SKM-1 (cell line): ENCODE data around the gene SIGLEC8.
"Not testable (repeated sequence)": the region's sequence is repeated elsewhere in the genome, so short reads cannot be mapped to it uniquely, and the experiment has no call there.

Experiments
- DNase-seq: peaks from one replicate; lab custom pipeline; 2025; ENCODE audit not compliant: unreplicated experiment; lab: John Stamatoyannopoulos, UW

Gene SIGLEC8

GRCh38 chr19:51473009-51473707 is 14.9 kb upstream of the SIGLEC8 start:
- DNase-seq: peak; percentile 15

GRCh38 chr19:51472607-51473006 is 14.4 kb upstream of the SIGLEC8 start:
- DNase-seq: no peak

DNA sequence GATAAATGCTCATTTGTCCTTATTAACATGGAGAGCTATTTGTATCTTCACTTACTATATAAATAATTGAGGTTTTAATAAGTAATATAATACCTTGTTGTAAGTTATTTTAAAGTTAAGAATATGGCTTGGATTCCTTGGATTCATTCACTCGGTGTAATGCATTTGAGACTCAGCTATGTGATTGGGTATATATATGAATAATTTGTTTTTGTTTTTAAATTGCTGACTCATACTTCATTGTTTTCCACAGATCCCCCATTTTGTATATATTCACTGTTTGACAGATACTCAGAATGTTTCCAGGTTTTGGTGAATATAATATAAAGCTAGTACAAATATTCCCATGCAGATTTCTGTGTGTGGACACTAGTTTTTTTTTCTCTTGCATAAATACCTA is 13.3 kb upstream of the SIGLEC8 start:
- DNase-seq: no peak

DNA sequence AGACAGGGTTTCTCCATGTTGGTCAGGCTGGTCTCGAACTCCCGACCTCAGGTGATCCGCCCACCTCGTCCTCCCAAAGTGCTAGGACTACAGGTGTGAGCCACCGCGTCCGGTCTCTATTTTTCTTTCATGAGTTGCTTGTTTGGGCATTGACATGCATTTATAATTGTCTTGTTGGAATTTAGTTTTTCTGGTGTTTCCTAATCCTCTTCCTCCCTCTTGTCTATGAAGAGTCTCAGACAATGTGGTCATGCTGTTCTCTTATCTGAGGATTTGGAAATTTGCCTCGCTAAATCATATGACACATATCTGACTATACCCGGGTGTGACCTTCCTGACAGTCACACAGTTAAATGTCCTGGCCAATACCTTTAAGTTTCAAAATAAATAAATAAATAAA is 12.7 kb upstream of the SIGLEC8 start:
- no peak for DNase-seq

GRCh38 chr19:51469629-51470028 is 11.4 kb upstream of the SIGLEC8 start:
- no peak for DNase-seq

DNA sequence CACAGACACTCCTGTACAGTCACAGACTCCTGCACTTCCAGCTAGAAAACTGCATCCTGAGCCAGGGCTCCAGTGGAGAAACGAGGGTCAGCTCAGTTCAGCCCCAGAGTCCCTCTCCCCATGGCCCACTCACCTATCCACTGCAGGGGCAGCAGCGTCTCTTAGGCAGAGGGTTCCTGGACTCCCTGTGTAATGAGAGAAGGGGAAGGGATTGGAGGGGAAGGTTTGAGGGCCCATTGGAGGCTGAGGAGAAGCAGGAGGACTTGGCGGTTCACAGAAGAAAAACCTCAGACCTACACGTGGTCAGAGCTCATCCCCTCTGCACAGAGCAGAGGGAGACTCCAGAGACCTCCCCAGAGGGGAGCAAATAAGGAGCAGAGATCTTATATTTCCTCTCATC is 10.9 kb upstream of the SIGLEC8 start:
- DNase-seq: no peak

DNA sequence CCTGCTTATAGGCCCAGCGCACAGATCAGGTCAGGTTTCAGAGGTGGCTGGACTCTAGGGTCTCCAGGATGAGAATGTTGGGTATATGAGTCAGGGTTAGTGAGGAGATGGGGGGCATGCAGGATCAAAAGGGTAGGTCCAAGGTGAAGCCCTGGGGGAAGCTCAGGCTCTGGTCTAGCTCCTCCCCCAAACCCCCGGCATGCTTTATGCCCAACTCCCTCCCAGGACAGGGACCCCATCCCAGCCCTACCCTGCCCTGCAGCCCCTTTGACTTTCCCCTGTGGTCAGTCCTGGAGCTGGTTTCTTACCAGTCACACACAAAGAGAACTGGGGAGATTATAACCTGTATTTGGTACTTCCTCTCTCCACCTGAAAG is 10.3 kb upstream of the SIGLEC8 start:
- no peak for DNase-seq

DNA sequence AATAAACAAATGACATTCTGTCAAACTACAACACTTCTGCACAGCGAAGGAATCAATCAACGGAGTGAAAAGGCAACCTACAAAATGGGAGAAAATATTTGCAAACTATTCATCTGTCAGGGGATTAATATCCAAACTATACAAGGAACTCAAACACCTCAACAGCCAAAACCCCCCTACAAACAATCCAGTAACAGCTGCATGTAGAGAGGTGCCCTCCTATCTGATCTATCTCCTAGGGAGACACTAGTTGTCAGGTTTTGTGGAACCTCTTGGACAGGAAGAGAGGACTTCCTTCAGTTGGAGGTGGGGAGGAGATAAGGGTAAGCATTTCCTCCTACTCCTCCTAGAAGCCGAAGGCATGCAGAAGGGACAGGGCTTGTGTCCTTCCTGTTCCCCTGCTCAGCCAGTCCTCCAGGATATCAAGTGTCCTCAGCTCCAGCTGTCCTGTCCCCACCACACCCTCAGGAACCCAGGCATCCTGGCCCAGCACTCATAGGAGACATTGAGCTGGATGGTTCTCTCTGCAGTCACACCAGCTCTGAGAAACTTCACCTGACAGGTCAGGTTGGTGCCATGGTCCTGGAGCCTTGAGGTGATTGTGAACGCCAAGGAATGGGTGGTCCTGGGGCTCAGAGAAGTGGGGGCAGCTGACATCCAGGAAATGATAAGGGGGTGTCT is 9.8 kb upstream of the SIGLEC8 start:
- DNase-seq: no peak

DNA sequence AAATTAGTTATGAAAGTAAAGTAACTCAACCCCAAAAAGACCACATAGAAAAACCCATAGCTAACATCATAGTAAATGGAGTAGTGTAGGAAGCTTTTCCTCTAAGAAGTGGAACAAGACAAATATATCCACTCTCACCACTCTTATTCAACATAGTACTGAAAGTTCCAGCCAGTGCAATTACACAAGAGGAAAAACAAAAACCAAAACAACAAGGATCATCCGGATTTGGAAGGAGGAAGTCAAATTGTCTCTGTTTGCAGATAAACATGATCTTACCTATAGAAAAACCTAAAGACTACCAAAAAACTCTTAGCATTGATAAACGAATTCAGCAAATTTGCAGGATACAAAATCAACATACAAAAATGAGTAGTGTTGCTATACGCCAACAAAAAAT is 8.5 kb upstream of the SIGLEC8 start:
- DNase-seq: no peak

DNA sequence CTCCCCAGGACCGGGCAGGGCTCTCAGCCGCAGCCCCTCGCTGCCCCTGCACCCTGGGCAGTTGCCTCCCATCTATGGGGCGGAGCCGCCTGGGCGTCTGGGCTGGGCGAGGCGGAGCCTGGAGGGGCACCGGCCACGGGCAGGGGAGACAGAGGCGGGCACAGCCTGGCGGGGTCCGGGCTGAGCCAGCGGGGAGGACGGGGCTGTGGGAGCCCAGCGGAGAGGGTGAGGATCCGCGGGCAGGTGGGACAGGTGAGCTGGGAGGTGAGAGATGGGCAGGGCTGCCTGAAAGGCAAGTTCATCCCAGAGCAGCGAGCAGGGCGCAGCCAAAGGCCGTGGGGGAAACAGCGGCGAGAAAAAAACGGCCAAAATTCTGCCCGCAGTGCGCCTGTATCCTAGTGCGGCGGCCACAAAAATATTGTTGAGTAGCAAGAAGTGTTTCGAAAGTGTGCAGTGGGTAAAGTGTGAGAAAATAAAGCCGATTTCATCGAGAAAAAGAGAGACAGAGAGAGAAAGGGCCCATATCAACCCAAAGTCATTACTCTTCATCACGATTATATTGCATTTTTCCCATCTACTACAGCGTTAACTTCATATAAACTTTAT is 5.8 kb upstream of the SIGLEC8 start:
- not testable (repeated sequence) for DNase-seq

DNA sequence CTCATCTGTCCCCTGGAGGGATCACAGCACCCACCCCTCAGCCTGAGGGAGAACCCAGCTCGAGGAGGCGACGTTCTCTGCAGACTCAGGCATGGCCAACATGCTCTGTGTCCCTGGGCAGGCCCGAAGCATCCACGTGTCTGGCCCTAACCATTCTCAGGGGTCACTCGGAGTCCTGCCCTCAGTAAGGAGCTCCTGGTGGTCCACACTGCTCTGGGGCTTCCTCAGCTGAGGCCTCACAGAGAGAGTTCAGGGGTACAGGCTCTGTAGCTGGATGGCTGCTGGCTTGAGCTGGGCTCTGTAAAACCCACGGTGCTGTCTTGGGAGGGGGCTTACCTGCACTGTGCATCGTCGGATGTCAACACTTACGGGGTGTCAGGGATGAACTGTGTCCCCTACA is 4.4 kb upstream of the SIGLEC8 start:
- DNase-seq: no peak

DNA sequence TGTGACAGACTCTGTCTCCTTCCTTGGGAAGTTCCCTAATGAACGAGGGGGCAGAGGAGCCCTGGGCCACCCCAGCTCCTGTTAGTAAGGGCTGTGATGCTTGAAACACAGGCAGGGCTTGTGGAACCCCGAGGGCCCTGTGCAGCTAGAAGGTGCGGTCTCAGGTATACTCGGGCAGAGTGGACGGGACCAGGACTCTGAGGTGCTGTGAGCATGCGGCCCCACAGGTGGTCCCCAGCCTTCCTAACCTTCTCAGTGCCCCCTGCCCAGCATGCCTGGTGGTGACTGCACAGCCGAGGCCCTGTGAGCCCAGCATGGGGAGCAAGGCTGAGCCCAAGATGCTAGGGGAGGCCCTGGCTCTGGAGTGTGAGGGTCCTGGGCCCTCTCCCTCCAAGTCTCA is 4.0 kb upstream of the SIGLEC8 start:
- no peak for DNase-seq

GRCh38 chr19:51461723-51462161 is 3.5 kb upstream of the SIGLEC8 start:
- DNase-seq: peak; percentile 37

DNA sequence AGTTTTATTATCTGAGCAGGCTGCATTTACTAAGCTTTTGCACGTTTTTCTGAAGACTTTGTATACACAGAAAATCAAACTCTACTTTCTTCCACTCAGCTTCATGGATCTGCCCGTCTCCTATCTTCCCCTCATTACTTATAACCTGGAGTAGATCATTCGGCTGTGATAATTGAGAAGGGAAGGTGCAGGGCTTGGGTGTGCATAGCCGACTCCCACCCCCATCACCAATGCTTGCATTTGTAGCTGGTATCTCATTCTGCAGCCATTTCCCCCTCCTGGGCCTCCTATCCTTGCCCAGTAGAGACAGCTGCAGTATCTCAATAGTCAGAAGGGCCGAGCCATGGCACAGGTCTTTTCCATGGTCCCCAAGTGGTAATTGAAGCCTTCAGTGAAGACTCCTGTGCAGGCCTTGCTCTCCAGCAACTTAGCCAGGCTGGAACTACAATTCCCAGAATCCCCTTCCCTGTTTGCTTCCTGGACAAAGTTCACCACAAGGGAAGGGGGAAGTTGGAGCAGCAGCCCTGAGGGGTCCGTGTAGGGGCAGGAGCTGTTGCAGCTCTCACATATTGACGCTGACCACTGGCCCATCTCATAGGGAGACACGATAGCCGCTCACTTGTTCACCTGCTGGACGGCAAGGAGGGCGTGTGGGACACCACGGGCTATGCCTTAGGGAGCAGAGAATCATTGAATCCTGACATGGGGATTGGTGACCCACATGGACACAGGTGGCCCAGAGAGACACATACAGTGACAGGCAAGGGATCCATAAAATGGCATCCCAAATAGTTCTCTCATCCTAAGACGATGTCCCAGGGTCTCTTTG is 2.1 kb upstream of the SIGLEC8 start:
- no peak for DNase-seq

DNA sequence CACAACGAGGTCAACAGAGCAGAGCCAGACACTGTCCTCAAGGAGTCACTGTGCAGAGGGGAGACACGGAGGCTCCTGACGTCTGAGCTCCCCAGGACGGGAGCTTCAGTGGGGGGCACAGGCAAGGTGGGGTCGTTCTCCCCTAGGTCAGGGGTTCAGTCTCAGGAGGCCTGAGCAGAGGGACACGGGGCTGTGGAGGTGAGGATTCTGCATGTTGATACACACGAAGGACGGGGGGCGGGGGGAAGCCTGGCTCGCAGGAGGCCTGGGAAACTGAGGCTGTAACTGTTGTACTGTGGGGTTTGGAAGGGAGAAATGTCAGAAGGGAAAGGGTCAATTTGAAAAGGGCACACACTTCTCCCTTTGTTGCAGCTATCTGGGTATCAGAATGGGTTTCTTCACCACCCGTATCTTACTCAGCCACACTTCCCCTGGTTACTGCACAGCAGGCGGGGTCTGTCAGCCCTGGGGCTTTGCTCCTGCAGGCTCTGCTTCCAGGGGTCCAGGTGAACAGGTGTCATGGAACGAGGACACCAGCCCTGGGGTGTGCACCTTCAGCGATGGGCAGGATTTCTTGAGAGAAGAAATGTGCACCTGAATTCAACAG is 748 bp upstream of the SIGLEC8 start:
- DNase-seq: no peak

GRCh38 chr19:51457351-51458013 is 772 bp downstream of the SIGLEC8 start:
- DNase-seq: no peak

DNA sequence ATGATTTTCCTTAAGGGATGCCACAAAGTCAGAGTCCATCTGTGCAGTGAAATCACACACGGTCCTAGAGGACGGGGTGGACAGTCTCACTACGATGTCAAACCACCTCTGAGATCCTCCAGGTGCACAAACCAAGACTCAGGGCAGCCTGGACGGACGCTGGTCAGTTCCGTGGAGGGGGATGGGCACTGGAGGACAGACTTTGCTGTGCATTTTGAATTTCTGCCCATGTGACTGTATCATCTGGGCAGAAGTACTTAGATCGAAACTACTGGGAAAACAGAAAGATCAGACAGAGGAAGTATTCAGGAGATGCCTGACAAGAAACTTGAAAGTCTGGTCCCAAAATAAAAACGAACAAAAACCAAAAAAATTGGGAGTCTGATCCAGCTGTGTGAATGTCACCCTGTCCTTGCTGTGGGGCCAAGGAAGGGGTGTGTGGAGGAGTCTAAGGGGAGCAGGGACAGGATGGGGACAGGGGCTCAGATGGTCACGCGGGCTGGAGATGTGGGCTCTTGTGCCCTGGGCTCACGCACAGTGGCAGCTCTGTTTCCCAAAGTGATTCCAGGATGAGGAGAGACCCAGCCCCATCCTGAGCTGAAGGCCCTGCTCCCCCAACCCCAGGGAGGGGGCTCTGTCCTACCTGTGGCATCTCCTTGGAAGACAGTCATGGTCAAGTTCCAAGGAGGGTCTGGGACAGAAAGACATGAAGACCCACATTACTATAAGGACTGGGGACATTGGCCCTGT is 1.5 kb downstream of the SIGLEC8 start:
- no peak for DNase-seq

DNA sequence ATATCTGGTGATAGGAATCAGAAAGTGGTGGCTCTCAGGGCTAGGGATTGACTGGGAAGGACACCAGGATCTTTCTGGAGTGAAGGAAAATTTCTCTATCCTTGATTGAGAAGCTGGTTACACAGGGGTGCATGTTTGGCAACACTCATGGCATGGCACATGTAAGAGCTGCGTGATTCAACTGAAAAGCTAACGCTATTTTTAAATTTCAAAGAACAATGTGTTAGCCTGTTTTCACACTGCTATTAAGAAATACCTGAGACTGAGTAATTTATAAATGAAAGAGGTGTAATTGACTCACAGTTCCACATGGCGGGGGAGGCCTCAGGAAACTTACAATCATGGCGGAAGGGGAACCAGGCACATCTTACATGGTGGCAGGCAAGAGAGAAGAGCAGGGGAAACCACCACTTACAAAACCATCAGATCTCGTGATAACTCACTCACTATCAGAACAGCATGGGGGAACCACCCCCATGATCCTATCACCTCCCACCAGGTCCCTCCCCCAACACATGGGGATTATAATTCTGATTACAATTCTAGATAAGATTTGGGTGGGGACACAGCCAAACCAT is 7.4 kb downstream of the SIGLEC8 start:
- no peak for DNase-seq

DNA sequence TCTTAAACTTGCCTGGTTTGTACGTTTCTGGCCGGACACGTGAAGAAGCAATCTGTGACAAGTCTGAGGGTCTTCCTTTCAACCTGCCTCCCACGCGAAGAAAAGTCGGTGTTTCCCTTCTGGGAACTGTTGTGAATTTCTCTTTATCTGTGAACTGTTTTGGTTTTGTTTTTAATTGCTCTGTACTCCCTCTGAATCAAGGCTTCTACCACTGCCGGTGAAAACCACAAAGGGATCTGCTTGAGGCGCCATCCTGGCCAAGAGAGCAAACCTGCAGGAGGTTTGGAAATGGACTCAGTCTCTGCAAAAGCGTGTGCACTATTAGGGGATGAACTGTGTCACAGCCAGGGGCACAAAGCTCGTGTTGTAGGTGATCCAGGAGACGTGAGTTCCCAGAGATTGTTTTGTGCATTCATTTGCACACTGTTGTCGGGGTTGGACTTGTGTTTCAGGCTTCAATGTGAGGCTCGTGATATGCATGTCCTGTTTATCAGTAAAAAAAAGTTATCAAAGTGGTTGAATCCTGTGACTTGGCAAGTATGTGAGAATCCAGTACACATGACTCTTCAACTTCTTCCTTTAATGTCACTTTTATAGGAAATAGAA is 9.7 kb downstream of the SIGLEC8 start:
- no peak for DNase-seq
